ENCODE measurements around the gene SPTBN2. TPM values are rescaled to one million over a fixed set of nuclear protein-coding genes. Genes with fewer than 3 reads are reported as not detected.

SPTBN2 gene
- total and polyA plus RNA-seq, 2 of the 8 experiments (the other 6 are each of a cell fraction or from before 2014, with no cell fraction given): 19.1 to 69.0 TPM

GRCh38 chr11:66710384-66710930, 18.6 kb downstream of the SPTBN2 start:
- no peaks in the 10 kb centered on the region for H3K23me2 ChIP-seq (ENCODE audit: low read depth, low read length)
- TF ChIP-seq SUZ12 (IDR thresholded peaks at IDR 0.05; ENCODE audit: low read length) (no peak), GTF2F1 (IDR thresholded peaks at IDR 0.05; ENCODE audit: borderline replicate concordance, low read depth, low read length) (no peak), HDAC2 (IDR thresholded peaks at IDR 0.05; ENCODE audit: borderline replicate concordance in 1 of 2, low read depth in 2 of 2, low read length in 2 of 2) (no peak), SIRT6 (IDR thresholded peaks at IDR 0.05; ENCODE audit: low read length) (no peak), NRF1 (IDR thresholded peaks at IDR 0.05; ENCODE audit: low read depth, low read length) (no peak)
- no peak overlapping the region for H2BK120ac ChIP-seq (replicated peaks; ENCODE audit: low read depth, low read length)
- H3K4me3 ChIP-seq (ENCODE audit: extremely low read depth in 1 of 4, insufficient read depth in 2 of 4, low read depth in 3 of 4, low read length in 4 of 4): no peak overlapping the region
- no peak overlapping the region for H2BK20ac ChIP-seq (ENCODE audit: low read length)
- no peak overlapping the region for H2AFZ ChIP-seq (ENCODE audit: low read length)
- H3K27me3 ChIP-seq (replicated peaks in 1 of 4; ENCODE audit: control insufficient read depth in 3 of 4, extremely low read depth in 1 of 4, insufficient read depth in 3 of 4, low read length in 3 of 4): no peaks in the 10 kb centered on the region
- DNase-seq (ENCODE audit: low read depth in 1 of 2, low spot score in 2 of 2) (no peak), FAIRE-seq (no peak)
- H2BK15ac ChIP-seq (ENCODE audit: low read length): no peak overlapping the region
- H4K8ac ChIP-seq (ENCODE audit: extremely low read depth, insufficient read depth, low read length): no peak overlapping the region
- no peak overlapping the region for H4K5ac ChIP-seq (ENCODE audit: insufficient read length, low read depth, low read length)
- no peak overlapping the region for H3K14ac ChIP-seq (ENCODE audit: insufficient read length)
- WGBS, 2 experiments (ENCODE audit: extremely low coverage in 1 of 2, insufficient coverage in 1 of 2, insufficient read length in 1 of 2, insufficient replicate concordance in 2 of 2, low coverage in 1 of 2, low lambda C conversion rate in 2 of 2, missing lambda C conversion rate in 1 of 2): 98% methylated on average over 14 of the region's 15 CpGs; no CpG with 5 or more reads in 1 of the 2 experiments
- POLR2A ChIA-PET (ENCODE audit: partially characterized antibody): interaction anchor here (1.1 kb wide), 1 partner anchor 133 kb away, joined by 3 read pairs; the partner anchor contains the start of gene RCE1
- H4K20me1 ChIP-seq (replicated peaks in 1 of 2; ENCODE audit: control insufficient read depth in 1 of 2, insufficient read depth in 2 of 2, low read length in 2 of 2): no peaks in the 10 kb centered on the region
- H3K56ac ChIP-seq (replicated peaks; ENCODE audit: insufficient read length, low read depth, low read length): no peak overlapping the region
- no peak overlapping the region for H2BK5ac ChIP-seq (ENCODE audit: low read depth, low read length)
- CTCF ChIA-PET (ENCODE audit: partially characterized antibody): interaction anchor here (0.8 to 1.9 kb wide), 2 partner anchors 124 to 126 kb away, joined by 3 to 6 read pairs; no protein-coding TSS in a partner anchor
- no peaks in the 10 kb centered on the region for H3K9me3 ChIP-seq (ENCODE audit: insufficient read depth in 2 of 2, low read depth in 1 of 2, low read length in 1 of 2)
- no peak overlapping the region for H2BK12ac ChIP-seq (ENCODE audit: low read depth, low read length)
- H3K36me3 ChIP-seq (ENCODE audit: control insufficient read depth in 2 of 4, insufficient read depth in 4 of 4, low read length in 3 of 4): peaks cover 23 to 76% (median 66%) of the 10 kb centered on the region in 4 experiments
- H3K4ac ChIP-seq (replicated peaks; ENCODE audit: insufficient read length, low read depth, low read length): no peak overlapping the region
- no peak overlapping the region for H3K18ac ChIP-seq (ENCODE audit: extremely low read depth, low read length)
- no peaks in the 10 kb centered on the region for H3K79me2 ChIP-seq (ENCODE audit: control insufficient read depth in 1 of 2, insufficient read depth in 2 of 2, low read length in 2 of 2)
- no peak overlapping the region for H4K91ac ChIP-seq (replicated peaks; ENCODE audit: insufficient read length, low read length)
- H2AK5ac ChIP-seq (ENCODE audit: low read depth, low read length): no peak overlapping the region
- no peaks in the 10 kb centered on the region; the same call in 1 of the 2 replicates for H3K79me1 ChIP-seq (ENCODE audit: low read depth, low read length)
- no peak overlapping the region for H3K27ac ChIP-seq (ENCODE audit: low read depth, low read length)
- H3K4me1 ChIP-seq (replicated peaks in 1 of 4; ENCODE audit: control insufficient read depth in 3 of 4, insufficient read depth in 4 of 4, low read length in 3 of 4): no peaks in the 10 kb centered on the region
- H3K9ac ChIP-seq (replicated peaks in 1 of 4; ENCODE audit: extremely low read depth in 1 of 4, low read depth in 3 of 4, low read length in 3 of 4): no peak overlapping the region
- no peak overlapping the region for H3K23ac ChIP-seq (ENCODE audit: insufficient read length)
- no peak overlapping the region for H3K4me2 ChIP-seq (ENCODE audit: insufficient read depth in 1 of 2, low read depth in 2 of 2, low read length in 2 of 2)

Measured in H1 (cell line).